DMS 273 treated with DMSO at 0.1 percent for 48 hours (cell line): Measurements from ENCODE around the gene CSNK2A2.

Experiments
- DNase-seq: peaks from one replicate; lab custom pipeline; 2025; lab: John Stamatoyannopoulos, UW

Gene CSNK2A2

DNA sequence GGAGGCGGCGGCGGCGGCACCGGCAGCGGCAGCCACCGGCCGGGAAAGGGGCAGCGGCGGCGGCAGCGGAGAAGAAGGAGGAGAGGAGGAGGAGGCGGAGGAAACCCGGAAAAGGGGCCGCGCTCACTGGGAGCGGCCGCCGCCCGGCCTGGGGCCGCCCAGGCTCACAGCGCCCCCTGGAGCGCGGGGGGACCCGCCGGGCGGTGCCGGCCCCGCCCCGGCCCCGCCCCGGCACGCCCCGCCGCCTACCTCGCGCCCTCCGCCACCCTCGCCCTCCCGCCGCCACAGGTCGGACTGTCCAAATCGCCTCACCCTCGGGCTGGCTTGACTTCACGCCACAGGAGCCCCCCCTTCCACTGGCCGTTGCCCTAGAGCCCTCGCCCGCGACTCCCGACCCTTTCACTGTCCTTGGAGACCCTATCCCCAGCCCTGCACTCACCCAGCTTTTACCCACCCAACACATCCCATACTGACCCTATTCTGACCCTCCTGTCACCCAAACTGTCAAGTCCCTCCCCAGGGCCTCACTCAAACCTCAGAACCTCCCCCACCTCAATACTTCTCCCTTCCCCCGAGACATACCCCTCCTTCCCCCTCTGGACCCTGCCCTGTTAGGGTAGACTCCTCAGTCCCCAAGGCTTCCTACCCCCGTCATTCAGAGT lies at the start of gene CSNK2A2:
Gene CSNK2A2, minus strand, starts transcription at position 85 of the 662 bp plus-strand sequence. CDS start 370 bp downstream, outside the sequence.
- DNase-seq: peak; percentile 32

GRCh38 chr16:58243528-58244004 lies 45.7 kb upstream of the CSNK2A2 start:
- DNase-seq: no peak

DNA sequence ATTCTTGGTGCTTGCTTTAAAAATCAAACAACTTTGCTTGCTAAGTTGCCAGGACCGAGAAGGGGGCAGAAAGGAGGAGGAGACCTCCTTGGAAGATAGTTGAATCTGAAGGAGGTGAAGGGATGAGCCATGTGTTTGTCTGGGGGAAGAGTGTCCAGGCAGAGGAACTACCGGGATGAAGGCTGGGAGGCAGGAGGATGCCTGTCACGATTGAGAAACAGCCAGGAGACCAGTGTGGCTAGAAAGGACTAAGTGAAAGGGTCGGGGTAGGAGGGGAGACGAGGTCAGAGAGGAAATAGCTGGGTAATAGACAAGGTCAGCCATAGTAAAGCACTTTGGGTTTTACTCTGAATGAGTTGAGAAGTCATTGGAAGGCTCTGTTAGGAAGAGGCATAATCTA lies 38.9 kb upstream of the CSNK2A2 start:
- DNase-seq: no peak

GRCh38 chr16:58236231-58236690 lies 38.4 kb upstream of the CSNK2A2 start:
- peak; percentile 51 for DNase-seq

- no peak for DNase-seq
These were observed 37.8 kb upstream of the CSNK2A2 start for GRCh38 chr16:58235663-58236062.

DNA sequence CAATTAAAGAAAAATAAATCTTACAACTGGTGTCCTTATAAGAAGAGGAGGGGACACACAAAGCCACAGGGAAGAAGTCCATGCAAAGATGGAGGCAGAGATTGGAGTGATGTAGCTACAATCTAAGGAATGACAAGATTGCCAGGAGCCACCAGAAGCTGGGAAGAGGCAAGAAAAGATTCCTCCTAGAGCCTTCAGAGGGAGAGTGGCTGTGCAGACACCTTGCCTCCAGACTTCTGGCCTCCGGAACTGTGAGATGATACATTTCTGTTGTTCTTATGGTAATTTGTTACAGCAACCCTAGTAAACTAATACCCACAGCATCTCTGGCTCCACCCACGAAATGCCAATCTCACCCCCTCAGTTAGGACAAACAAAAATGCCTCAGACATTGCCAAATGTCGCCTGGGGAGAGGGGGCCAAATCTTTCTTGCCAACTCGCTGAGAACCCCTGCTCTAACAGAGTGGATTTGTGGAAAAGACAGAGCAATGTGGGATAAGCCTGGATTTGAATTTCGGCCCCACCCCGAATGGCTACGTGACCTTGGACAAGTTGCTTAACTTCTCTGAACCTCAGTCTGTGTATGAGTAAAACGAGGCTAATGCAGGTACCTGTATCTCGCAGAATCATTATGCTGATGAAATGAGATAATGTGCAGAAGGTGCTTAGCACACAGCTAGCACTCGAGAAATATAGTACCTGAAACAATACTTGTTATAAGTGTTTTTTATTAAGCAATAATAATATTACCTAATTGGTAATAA lies 37.1 kb upstream of the CSNK2A2 start:
- DNase-seq: no peak

DNA sequence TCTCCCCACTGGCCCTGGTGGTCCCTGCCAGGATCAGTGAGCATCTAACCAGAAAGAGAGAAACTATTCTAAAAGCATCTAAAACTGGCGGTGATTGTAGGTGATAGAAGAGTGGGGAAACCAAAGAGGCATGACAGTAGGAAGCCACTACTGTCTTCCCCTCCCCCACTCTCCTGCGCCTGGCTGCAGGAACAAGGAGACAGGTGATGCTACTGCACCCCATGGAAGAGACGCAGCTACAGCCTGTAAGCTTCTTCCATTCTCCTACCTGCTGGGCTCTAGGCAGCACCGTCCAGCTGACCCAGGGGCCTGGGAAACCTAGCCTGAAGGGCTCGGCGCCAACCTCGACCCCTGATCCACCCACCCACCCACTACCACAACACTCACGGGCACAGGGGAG lies 32.4 kb upstream of the CSNK2A2 start:
- DNase-seq: no peak

DNA sequence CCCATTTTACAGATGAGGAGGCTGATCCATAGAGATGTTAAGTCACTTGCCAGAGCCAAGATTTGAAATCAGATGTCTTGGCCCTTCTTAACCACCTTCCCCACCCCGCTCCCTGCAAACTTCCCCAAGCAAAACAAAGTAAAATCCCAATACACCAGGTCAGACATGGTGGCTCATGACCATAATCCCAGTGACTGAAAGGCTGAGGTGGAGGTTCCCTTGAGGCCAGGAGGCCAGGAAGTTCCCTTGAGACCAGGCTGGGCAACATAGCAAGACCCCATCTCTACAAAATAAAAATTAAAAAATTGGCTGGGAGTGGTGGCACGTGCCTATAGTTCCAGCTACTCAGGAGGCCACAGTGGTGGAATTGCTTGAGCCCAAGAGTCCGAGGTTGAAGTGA lies 28.9 kb upstream of the CSNK2A2 start:
- DNase-seq: no peak

DNA sequence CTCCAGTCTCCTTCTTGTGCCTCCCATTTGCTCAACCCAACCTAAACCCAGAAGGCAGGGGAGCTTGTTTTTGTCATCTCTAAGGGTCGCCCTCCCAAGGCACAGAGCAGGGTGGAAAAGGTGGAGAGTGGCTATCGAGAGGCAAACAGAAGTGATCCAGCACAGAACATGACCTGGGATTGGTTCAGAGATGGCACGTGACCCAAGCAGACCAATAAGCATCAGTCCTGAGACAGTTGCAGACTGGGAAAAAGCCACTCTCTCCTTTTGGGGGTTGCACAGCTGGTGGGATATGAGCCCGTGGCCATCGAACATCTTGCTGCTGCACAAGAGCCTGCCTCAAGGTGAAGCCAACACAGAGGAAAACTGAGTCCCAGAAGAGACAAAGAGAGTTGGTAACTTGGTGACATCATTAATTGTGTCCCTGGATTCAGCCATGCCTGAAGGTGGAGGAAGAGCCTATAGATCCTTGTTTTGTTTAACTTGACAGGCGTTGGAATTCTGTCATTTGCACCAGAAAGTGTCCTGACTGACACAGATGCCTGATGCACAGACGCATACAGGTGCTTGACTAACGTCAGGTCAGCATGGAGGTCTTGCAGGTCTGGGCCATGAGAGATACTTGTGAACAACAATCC lies 28.2 kb upstream of the CSNK2A2 start:
- DNase-seq: no peak

- DNase-seq: no peak
These were observed 24.8 kb upstream of the CSNK2A2 start for GRCh38 chr16:58222532-58223316.

- DNase-seq: no peak
These were observed 21.5 kb upstream of the CSNK2A2 start for GRCh38 chr16:58219432-58219831.

GRCh38 chr16:58218786-58219185 lies 20.9 kb upstream of the CSNK2A2 start:
- DNase-seq: no peak

GRCh38 chr16:58217311-58217925 lies 19.5 kb upstream of the CSNK2A2 start:
- no peak for DNase-seq

- no peak for DNase-seq
These were observed 15.1 kb upstream of the CSNK2A2 start for GRCh38 chr16:58212824-58213655.

DNA sequence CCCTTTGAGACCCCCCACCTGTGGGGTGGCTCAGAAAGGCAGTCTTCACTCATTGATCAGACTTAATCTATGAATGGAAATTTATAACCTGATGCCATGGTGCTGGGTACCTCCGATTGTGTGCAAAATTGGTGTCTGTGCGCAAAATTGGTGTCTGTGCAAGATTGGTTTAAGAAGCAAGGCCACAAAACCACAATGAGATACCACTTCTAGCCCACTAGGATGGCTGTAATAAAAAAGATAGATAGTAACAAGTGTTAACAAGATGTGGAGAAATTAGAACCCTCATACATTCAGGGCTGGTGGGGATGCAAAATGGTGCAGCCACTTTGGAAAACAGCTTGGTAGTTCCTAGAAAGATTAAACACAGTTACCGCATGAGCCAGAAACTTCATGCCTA lies 13.9 kb upstream of the CSNK2A2 start:
- no peak for DNase-seq

- DNase-seq: no peak
These were observed 13.3 kb upstream of the CSNK2A2 start for GRCh38 chr16:58211245-58211644.

- DNase-seq: no peak
These were observed 7.5 kb upstream of the CSNK2A2 start for GRCh38 chr16:58205276-58206036.

DNA sequence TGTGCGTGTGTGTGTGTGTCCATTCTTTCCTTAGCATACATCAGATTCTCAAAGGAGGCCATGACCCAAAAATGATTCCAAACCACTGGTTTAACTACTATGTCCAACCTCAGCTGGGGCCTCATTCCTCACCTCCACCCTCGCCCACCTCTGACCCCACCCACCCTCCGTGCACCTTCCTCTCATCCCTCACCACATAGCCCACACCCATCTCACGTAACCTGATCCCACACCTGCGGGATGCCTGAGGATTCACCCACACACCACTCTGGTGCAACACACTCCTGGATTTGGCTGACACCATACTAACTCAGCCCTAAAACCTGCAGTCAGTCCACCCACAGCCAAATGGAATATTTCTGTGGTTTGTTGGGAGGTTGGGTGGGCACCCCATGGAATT lies 3.3 kb upstream of the CSNK2A2 start:
- DNase-seq: no peak

DNA sequence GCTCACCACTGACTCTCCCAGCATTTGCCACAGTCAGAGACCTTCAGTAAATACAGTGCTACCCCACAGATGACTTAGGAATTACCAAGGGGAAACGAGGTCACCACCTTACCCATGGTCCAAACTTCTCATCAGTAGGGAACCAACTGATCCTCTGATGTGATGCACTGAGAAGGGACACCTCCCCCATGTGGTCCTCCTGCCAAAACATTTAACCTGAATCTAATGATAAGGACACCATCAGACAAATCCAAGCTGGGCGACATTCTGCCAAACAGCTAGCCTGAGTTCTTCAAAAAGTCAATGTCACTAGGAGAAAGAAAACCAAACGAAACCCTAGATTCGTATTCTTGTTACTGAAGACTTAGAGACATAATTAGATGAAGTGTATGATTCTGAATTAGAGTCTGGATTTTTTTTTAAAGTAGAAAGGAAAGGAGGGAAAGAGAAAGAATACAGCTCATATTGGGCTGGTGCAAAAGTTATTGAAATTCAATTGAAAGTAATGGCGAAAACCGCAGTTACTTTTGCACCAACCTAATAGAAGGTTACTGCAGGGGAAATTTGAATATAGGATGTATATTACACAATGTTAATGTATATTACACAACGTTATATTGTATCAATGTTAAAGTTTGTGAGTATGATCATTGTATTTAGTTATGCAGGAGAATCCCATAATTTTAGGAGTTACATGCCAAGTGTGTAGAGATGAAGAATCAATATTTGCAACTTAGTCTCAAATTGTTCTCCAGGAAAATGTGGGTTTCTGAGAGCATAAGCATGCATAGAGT lies 2.3 kb upstream of the CSNK2A2 start:
- no peak for DNase-seq
